ENCODE measurements around the gene BSPH1.
"Not testable (repeated sequence)": the region's sequence is repeated elsewhere in the genome, so short reads cannot be mapped to it uniquely, and the experiment has no call there.

DNA sequence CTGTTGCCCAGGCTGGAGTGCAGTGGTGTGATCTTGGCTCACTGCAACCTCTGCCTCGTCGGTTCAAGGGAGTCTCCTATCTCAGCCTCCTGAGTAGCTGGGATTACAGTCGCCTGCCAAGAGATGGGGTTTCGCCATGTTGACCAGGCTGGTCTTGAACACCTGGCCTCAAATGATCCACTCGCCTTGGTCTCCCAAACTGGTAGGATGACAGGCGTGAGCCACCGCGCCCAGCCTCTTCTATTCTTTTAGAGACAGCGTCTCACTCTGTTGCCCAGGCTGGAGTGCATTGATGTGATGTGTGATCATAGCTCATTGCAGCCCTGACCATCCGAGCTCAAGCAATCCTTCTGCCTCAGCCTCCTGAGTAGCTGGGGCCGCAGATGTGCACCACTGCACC lies 36.0 kb downstream of the BSPH1 start:
- TF ChIP-seq CTCF (IDR thresholded peaks at IDR 0.05; ENCODE audit: low read depth, low read length); EZH2phosphoT487 (IDR thresholded peaks at IDR 0.05; ENCODE audit: low read depth): not testable (repeated sequence)

Measured in OCI-LY3 (cell line).